Ovary (tissue), 10 donors: Measurements from ENCODE around the gene OR2T29. TPM values are rescaled to one million over a fixed set of nuclear protein-coding genes. Genes with fewer than 3 reads are reported as not detected.
"Not testable (repeated sequence)": the region's sequence is repeated elsewhere in the genome, so short reads cannot be mapped to it uniquely, and the experiment has no call there.

ENCODE experiments used
- DNase-seq, 5 donors: peaks; one replicate each; pipeline ENCODE4 v3.0.0-alpha.2; 2019 to 2020
- H3K27ac ChIP-seq, 2 donors: fragments of 200-600 bp; one replicate each; pipeline versions ENCODE4 v1.5.1 to v1.8.0; 2019 to 2022
- H3K27me3 ChIP-seq: fragments of 200-600 bp; one replicate; pipeline ENCODE4 v1.8.0; 2022
- H3K36me3 ChIP-seq: fragments of 200-600 bp; sonication (generic); one replicate; pipeline ENCODE4 v1.5.1; 2019
- H3K4me1 ChIP-seq: one replicate; pipeline ENCODE4 v1.8.1; 2013; ENCODE audit warnings: mild to moderate bottlenecking, moderate library complexity; ENCODE audit not compliant: insufficient read depth
- H3K4me3 ChIP-seq: fragments of 200-600 bp; sonication (generic); one replicate; pipeline ENCODE4 v1.5.1; 2017
- H3K9me3 ChIP-seq, 2 donors: fragments of 200-600 bp in 1 of 2; sonication (generic) in 1 of 2; one replicate each; pipeline versions ENCODE4 v1.5.1 to v1.8.1; 2013 to 2019; ENCODE audit warnings: mild to moderate bottlenecking in 1 of 2, moderate library complexity in 1 of 2
- CTCF ChIP-seq, 3 donors: fragments of 450-650 bp in 2 of 3; fragments of 200-600 bp in 1 of 3; IDR thresholded peaks; one replicate each; pipeline versions ENCODE4 v1.5.1 to v1.8.0; 2016 to 2022; ENCODE audit warnings: antibody characterized with exemption in 3 of 3, mild to moderate bottlenecking in 1 of 3
- EP300 ChIP-seq: sonication (generic); formaldehyde crosslinking; IDR thresholded peaks from one replicate; pipeline ENCODE4 v1.6.1; 2017; ENCODE audit warnings: antibody characterized with exemption
- POLR2A ChIP-seq: fragments of 450-650 bp; IDR thresholded peaks from one replicate; pipeline ENCODE4 v1.6.1; 2017; ENCODE audit warnings: antibody characterized with exemption, mild to moderate bottlenecking, moderate library complexity
- WGBS, 3 donors: extraction: QIAGEN DNeasy Blood & Tissue Kit in 1 of 3; methylation state at CpG; one replicate each; pipeline versions ENCODE4 v1.1.5 to v1.1.7; 2013 to 2017; 5-methylcytosine and 5-hydroxymethylcytosine counted together
- intact Hi-C, 4 donors: fragments of 100-400 bp; cut with DNase I; formaldehyde crosslinking; loops; one replicate each; pipeline versions ENCODE4 v1.11.0 to v1.15.1; 2022 to 2023
- long read RNA-seq, 3 donors: library from polyadenylated mRNA in 2 of 3; unstranded in 2 of 3; transcript quantifications; one replicate each; pipeline ENCODE4 v2.0.0 and lab custom pipeline, GENCODE V29; 2021 to 2026
- polyA plus RNA-seq, 2 donors: library from polyadenylated mRNA; stranded (reverse); fragments of 200-250 nt in 1 of 2; fragments of 350-450 nt in 1 of 2; fragmentation: Illumina TruSeq in 1 of 2; extraction: RNeasy Lipid Tissue Mini Kit (QIAGEN cat#74804) in 1 of 2; gene quantifications; one replicate each; pipeline ENCODE4 v1.2.3, GENCODE V29; 2013 to 2014
- total RNA-seq, 7 donors: library from RNA; depleted of rRNA in 2 of 7; stranded (reverse); fragments of >200 nt in 2 of 7; fragmentation: NEBNext Ultra II Directional in 3 of 7; extraction: Animal tissue kit (Norgen Biotek cat#: 25700) in 3 of 7; gene quantifications; one replicate each; pipeline versions ENCODE4 v1.1.0 to v1.2.4, GENCODE V29; 2016 to 2023
- donor health status: DM: no; HTN: no; CAD: no; lungs with moderate emphysema.
- donor health status: DM: no; HTN: no; CAD: no.
- donor health status: Bipolar disorder and iron deficiency.
- donor health status: DM: yes; HTN: yes; CAD: no.
- donor health status: DM: no; HTN: no; CAD: no.
- donor health status: DM: yes; HTN: yes; CAD: no.

OR2T29 gene
- total RNA-seq (not detected), polyA plus RNA-seq (not detected)
- long read RNA-seq, donor 1: 0 reads
- long read RNA-seq, donor 2: 0 reads
- long read RNA-seq, donor 3: 0 reads

- H3K36me3 ChIP-seq, H3K4me1 ChIP-seq, DNase-seq, H3K4me3 ChIP-seq, H3K27ac ChIP-seq, H3K27me3 ChIP-seq, intact Hi-C loops, H3K9me3 ChIP-seq: not testable (repeated sequence)
- WGBS, 3 donors: 76 to 78% (median 78%) methylated on average over 1 to 3 of the region's 3 CpGs
Measured at GRCh38 chr1:248562672-248563071, at the start of gene OR2T29. Gene OR2T29 (minus strand): TSS chr1:248562772. CDS start chr1:248559491, 3,281 bp downstream.

GRCh38 chr1:248611883-248612414 lies 49.4 kb upstream of the OR2T29 start:
- H3K9me3 ChIP-seq: no peaks in the 10 kb centered on the region
- intact Hi-C loops: no loop called here
- WGBS, 3 donors: 67 to 81% (median 70%) methylated on average over 4 of the region's 4 CpGs

GRCh38 chr1:248610301-248610700 lies 47.7 kb upstream of the OR2T29 start:
- Histone ChIP-seq H3K9me3 (no peaks in the 10 kb centered on the region), H3K4me1 (no peaks in the 10 kb centered on the region), H3K4me3 (no peak overlapping the region), H3K27ac (no peak overlapping the region), H3K36me3 (no peaks in the 10 kb centered on the region), H3K27me3 (no peaks in the 10 kb centered on the region)
- DNase-seq: no peak
- WGBS, 3 donors: 42 to 45% (median 45%) methylated on average over 3 of the region's 3 CpGs
- intact Hi-C loops: no loop called here
- TF ChIP-seq CTCF (IDR thresholded peaks at IDR 0.05) (no peak), POLR2A (no peak), EP300 (no peak)

More at GRCh38 chr1:248611883-248612414, 49.4 kb upstream of the OR2T29 start:
- DNase-seq: no peak
- Histone ChIP-seq H3K4me3 (no peak overlapping the region), H3K4me1 (no peaks in the 10 kb centered on the region), H3K36me3 (no peaks in the 10 kb centered on the region), H3K27ac (no peak overlapping the region), H3K27me3 (no peaks in the 10 kb centered on the region)
- no peak for TF ChIP-seq EP300
- TF ChIP-seq POLR2A: no peak

- H3K9me3 ChIP-seq: no peaks in the 10 kb centered on the region
- no peak overlapping the region for H3K27ac ChIP-seq
- no peaks in the 10 kb centered on the region for H3K36me3 ChIP-seq
- H3K4me3 ChIP-seq: no peak overlapping the region
- no peak for TF ChIP-seq CTCF (IDR thresholded peaks at IDR 0.05)
- TF ChIP-seq EP300: no peak
- TF ChIP-seq POLR2A: no peak
- WGBS, 3 donors: 71 to 81% (median 79%) methylated on average over 8 of the region's 8 CpGs
- DNase-seq: no peak
- intact Hi-C loops: no loop called here
- H3K4me1 ChIP-seq: no peaks in the 10 kb centered on the region
- H3K27me3 ChIP-seq: no peaks in the 10 kb centered on the region
Measured at GRCh38 chr1:248599396-248599795, 36.8 kb upstream of the OR2T29 start.

- Histone ChIP-seq H3K9me3 (no peaks in the 10 kb centered on the region), H3K27ac (no peak within 1 kb of the TSS), H3K4me1 (no peaks in the 10 kb centered on the region), H3K4me3 (no peak within 1 kb of the TSS), H3K36me3 (no peaks in the 10 kb centered on the region), H3K27me3 (no peaks in the 10 kb centered on the region)
- TF ChIP-seq EP300 (no peak), POLR2A (no peak), CTCF (IDR thresholded peaks at IDR 0.05) (no peak)
- intact Hi-C loops: no loop called here
- WGBS, 3 donors: 76 to 86% (median 83%) methylated on average over 6 of the region's 6 CpGs
- no peak for DNase-seq
Measured at GRCh38 chr1:248597589-248597988, 35.0 kb upstream of the OR2T29 start, which contains the start of gene OR2T10. Gene OR2T10 (minus strand): TSS chr1:248597700. CDS start chr1:248593768, 3,932 bp downstream.
